ENCODE measurements around the gene RPS2. TPM values are rescaled to one million over a fixed set of nuclear protein-coding genes. Genes with fewer than 3 reads are reported as not detected.
A peak's percentile ranks its signal among the peaks of the same experiment; 100 is the strongest.

The RPS2 gene
- total RNA-seq, 1 donor from 2014 or later: 990 TPM

DNA sequence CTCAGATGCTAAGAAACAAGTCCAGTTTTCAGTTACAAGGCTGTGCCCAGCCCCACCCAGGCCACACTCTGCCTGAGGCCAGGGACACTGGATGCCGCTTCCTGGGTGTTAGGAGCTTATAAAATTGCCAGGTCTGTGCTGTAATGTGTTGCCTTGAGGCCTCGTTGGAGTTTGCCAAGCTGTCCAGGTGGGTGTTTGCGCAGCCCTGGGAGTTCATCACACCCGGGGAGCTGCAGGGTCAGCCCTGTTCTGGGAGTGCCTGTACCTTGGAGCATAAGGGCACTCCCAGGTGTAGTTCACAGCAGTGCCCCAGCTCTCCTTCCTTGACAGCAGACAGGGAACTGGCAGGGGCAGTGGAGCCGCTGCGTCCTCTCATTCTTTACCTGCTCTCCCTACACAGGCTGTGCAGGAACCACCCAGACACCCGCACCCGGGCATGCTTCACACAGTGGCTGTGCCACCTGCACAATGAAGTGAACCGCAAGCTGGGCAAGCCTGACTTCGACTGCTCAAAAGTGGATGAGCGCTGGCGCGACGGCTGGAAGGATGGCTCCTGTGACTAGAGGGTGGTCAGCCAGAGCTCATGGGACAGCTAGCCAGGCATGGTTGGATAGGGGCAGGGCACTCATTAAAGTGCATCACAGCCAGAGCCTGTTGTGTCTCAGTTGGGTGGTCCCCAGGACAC is 21.0 kb upstream of the RPS2 start:
- ATAC-seq (no peak), DNase-seq (ENCODE audit: low spot score) (no peak)
- intact Hi-C loops (cut with DNase I): no loop called here

DNA sequence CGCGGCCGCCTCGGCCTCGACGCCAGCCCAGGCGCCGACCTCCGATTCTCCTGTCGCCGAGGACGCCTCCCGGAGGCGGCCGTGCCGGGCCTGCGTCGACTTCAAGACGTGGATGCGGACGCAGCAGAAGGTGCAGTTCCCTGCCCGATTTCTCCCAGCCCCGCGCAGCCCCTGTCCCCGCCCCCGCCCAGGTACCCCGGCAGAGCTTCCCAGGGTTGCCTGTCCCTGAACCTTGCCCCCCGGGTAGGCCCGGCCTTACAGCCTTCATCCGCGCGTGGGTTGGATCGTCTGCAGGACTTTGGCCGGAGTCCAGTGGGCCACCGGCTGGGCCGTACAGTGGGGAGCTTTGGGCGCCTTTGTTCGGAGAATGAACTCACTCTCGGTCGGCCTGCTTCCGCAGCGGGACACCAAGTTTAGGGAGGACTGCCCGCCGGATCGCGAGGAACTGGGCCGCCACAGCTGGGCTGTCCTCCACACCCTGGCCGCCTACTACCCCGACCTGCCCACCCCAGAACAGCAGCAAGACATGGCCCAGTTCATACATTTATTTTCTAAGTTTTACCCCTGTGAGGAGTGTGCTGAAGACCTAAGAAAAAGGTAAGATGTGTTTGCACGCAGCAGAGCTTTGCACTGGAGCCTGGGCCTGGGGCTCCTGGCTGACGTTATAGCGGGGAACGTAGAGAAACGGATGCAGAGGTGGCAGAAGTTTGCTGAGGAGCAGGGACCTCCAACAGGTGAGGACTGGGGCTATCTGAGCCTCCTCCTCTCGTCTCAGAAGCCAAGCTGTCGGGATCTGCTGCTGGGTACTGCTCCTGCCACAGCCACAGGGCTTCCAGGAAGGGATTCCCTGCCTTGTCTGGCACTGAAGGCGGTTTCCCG is 20.0 kb upstream of the RPS2 start:
- ATAC-seq: no peak
- no peak for DNase-seq (ENCODE audit: low spot score)
- intact Hi-C loops (cut with DNase I): loop anchor here (5.0 kb wide), 1 partner anchor 728 kb away; no protein-coding TSS in a partner anchor

DNA sequence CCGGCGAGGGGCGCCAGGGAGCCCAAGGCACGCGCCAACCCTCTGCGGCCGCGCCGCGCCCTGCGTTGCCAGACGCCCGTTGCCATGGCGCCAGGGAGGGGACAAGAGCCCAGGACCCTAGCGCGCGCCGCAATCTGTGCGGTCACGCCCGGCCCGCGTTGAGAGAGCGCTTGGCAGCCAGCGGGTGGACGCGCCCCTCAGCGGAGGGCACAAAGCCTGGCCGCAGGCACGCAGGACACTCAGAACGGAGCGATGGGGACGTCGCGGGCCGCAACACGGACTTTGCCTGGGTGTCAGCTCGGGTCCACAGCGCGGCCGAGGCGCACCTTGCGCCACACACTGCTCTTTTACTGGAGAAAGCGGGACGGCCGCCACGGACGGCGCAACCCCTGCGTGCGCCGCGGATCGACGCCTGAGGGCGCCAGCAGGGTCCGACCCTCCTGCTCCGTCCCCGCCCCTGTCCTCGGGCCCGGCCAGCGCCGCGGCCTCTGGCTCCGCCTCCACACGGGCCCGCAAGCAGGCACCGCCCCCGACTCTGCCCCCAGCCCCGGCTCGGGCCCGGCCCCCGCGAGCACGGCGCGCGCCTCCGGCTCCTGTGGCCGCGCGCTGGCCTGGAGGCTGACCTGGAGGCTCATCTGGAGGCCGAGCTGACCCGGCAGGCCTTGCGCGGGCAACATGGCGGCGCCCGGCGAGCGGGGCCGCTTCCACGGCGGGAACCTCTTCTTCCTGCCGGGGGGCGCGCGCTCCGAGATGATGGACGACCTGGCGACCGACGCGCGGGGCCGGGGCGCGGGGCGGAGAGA is 19.1 kb upstream of the RPS2 start, which contains the start of gene GFER:
TSS of gene GFER (plus strand) at position 650 of the 803 bp plus-strand sequence. CDS start at position 676, 26 bp downstream.
- peak; percentile 94 for ATAC-seq
- intact Hi-C loops (cut with DNase I): loop anchor here (5.0 kb wide), 1 partner anchor 729 kb away; no protein-coding TSS in a partner anchor
- DNase-seq (ENCODE audit: low spot score): peak; percentile 94

DNA sequence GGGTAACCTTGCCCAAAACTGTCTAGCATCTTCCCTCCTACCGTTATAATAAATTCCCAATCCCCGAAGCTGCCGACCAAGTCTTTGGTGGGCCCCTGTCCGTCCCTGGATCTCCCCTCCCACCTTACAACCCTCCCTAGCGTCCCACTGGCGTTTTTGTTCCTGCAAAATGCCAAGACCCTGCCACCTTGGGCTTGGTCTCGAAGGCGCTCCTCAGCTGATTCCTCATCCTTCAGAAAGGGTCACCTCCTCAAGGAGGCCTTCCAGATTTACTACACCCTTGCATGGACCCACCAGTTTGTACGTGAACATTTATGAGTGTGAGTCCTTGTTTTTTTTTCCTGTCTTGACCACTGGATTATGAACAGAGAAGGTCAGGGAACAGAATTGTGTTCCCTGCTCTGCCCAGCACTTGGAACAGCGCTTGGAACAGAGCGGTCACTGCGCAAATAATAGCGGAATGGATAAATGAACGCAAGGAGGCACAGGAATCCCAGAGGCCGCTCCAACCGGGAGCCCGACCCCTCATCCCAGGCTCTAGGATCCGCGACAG is 18.4 kb upstream of the RPS2 start:
- ATAC-seq (no peak), DNase-seq (ENCODE audit: low spot score) (no peak)
- intact Hi-C loops (cut with DNase I): loop anchor here (5.0 kb wide), 1 partner anchor 729 kb away; no protein-coding TSS in a partner anchor

DNA sequence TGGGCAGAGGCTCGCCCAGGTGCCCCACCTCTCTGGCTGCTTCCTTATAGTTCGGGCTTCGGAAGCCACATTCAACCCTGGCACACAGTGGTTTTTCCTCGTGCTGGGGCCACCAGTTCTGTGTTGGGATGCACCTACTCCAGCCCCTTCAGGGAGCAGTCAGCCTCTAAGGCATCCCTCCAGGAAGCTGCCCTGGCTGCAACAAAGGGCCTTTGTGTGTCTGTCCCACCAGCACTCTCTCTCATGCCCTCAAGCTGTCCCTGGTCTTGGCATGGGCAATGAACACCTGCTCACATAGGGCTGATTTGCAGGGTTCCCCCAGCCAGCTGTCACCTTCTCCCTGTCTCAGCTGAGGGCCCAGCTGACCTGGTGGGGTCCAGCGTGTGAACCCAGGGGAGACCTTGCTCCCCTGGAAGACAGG is 17.4 kb upstream of the RPS2 start:
- no peak for ATAC-seq
- intact Hi-C loops (cut with DNase I): loop anchor here (5.0 kb wide), 1 partner anchor 730 kb away; no protein-coding TSS in a partner anchor
- no peak for DNase-seq (ENCODE audit: low spot score)

DNA sequence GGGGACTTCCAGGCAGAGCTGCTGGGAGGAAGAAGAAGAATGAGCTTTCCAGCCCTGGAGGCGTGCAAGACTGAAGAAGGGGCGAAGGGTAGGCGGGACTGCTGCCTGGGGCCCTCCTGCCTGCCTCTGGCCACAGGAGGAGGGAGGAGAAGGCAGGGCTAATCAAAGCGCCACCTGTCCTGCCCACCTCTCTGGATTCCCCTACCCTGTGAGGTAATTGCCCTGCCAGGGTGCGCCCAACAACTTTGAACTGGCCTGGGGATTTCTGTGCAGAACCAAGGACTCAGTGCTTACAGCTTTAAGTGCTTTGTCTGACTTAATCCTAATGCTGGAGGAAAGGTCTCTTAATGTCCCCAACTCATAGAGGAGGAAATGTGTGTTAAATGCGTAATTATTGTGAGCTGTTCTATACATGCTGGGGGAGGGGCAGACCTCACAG is 16.8 kb upstream of the RPS2 start, which contains the start of gene NOXO1:
TSS of gene NOXO1 (minus strand) at position 72 of the 439 bp plus-strand sequence. CDS start 290 bp downstream, outside the sequence.
- DNase-seq (ENCODE audit: low spot score): no peak
- ATAC-seq: no peak
- intact Hi-C loops (cut with DNase I): loop anchor here (5.0 kb wide), 1 partner anchor 731 kb away; no protein-coding TSS in a partner anchor

DNA sequence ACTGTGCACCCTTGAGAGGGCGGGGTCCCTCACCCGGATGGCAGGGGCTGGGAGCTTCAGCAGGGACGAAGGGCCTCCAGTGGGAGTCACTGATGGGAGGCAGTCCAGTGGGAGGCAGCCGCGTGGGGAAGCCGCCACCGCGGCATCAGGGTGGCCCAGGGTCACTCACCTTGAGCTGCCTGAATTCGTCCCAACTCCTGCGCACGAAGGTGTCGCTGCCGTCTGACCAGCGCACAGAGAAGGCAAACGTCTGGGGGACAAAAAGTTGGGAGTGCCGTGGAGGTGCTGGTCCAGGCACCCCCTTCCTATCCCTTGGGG is 16.1 kb upstream of the RPS2 start:
- DNase-seq (ENCODE audit: low spot score): no peak
- no peak for ATAC-seq
- intact Hi-C loops (cut with DNase I): loop anchor here (5.0 kb wide), 1 partner anchor 732 kb away; no protein-coding TSS in a partner anchor

DNA sequence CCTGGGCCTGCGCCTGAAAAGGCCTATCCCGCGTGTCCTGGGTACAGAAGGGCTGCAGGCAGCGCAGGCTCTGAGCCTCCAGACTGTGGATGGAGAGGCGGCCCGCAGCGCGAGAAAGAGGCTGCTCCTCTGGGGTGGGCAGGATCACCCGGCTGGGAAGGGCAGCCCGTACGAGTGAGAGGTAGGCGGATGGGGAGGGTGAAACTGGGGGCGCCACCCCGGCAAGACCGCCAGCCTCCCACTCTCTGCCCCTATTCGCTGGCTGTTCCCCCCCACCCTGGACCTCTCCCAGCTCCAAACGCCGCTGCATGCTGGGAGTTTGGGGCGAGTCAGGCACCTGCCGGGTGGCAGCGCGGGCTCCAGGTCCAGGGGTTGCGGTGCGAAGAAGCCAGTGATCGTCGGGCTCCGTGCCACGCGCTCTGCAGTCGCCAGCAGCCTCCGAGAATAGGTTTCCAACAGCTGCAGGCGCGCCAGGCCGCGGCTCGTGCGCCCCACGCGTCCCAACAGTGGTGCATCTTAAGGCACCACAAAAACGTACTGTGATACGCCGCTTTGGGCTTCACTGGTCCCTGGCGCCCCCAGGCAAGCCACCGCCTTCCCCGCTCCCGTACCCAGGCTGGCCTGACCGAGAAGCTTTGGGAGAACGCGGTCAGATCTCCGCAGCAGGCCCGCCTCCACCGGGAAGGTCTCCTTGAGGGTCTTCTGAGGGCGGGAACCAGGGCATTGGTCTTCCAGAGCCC is 15.6 kb upstream of the RPS2 start:
- no peak for ATAC-seq
- intact Hi-C loops (cut with DNase I): loop anchor here (5.0 kb wide), 1 partner anchor 732 kb away; no protein-coding TSS in a partner anchor
- DNase-seq (ENCODE audit: low spot score): no peak

DNA sequence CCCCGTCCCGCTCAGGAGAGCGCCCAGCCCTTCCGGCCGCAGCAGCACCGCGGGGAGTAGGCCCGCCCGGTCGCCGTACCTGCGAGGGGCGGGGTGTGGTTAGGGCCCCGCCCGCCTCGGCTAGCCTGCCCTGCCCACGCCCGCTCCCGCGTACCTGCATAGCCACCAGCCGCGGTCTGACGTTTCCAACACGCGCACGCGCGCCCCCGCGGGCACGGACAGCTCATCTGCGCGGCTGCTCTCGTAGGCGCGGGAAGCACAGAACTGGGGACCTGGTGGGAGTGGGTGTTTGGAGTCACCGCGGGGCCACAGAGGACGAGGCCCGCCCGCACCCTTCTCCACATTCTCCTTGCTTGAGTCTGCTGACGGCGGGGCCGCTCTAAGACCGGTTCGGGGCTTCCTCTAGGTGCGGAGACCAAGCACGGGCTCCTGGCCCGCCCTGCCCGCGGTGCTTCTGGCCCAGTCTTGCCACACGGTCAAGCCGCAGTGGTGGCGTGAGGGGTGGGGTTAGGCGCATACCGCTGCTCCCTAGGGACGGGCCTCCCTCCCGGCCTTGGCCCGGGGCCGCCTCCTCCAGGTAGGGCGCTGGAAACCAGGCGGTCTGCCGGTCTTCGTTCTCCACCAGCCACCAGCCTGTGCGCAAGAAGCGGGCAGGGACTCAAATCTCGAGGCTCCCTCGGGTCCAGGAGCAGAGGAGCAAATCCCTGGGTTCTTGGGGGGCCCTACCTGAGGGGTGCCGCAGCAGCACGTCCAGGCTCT is 14.8 kb upstream of the RPS2 start:
- ATAC-seq: no peak
- intact Hi-C loops (cut with DNase I): loop anchor here (2.0 to 5.0 kb wide), 2 partner anchors 19 to 733 kb away; no protein-coding TSS in a partner anchor
- no peak for DNase-seq (ENCODE audit: low spot score)

DNA sequence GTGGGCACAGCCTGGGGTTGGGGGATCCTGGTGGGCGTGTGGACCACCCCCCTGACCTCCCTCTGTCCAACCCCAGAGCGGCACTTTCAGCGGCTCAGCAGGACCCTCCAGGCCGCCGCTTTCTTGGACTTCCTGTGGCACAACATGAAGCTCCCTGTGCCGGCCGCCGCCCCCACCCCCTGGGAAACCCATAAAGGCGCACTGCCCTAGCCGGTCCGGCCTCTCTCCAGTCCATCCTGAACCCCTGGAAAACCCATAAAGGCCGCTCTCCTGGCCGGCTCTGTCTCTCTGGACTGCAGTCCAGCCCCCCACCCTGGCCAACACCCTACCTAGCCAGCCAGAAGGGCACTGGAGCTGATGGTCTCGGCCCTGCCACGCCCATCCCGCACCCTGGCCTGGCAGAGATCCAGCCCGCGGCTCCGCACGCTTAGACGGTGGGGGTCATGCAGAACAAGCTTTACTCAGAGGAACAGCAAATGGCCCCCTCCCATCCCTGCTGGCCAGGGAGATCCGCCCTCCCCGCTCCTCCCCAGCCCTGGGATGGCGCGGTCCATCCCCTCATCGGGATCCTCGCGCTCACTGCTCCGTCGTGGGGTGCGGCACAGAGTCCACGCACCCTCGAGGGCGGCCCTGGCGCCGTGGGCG is 14.0 kb upstream of the RPS2 start:
- intact Hi-C loops (cut with DNase I): loop anchor here (2.0 kb wide), 1 partner anchor 18 kb away; no protein-coding TSS in a partner anchor
- ATAC-seq (no peak), DNase-seq (ENCODE audit: low spot score) (no peak)

DNA sequence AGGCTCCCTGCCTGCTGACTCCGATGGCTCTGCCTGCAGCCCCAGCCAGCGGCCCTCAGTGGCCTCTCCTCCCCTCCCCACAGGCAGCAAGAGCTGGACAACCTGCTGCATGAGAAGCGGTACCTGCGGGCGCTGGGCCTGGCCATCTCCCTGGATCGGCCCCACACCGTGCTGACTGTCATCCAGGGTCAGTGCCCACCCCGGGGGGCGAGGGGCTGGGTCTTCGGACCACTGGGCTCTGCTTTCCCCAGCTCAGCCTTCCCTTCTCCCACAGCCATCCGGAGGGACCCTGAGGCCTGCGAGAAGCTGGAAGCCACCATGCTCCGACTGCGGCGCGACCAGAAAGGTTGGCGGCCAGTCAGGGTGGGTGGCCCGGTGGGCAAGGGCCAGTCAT is 13.2 kb upstream of the RPS2 start:
- ATAC-seq: no peak
- intact Hi-C loops (cut with DNase I): loop anchor here (2.0 kb wide), 1 partner anchor 17 kb away; no protein-coding TSS in a partner anchor
- no peak for DNase-seq (ENCODE audit: low spot score)

DNA sequence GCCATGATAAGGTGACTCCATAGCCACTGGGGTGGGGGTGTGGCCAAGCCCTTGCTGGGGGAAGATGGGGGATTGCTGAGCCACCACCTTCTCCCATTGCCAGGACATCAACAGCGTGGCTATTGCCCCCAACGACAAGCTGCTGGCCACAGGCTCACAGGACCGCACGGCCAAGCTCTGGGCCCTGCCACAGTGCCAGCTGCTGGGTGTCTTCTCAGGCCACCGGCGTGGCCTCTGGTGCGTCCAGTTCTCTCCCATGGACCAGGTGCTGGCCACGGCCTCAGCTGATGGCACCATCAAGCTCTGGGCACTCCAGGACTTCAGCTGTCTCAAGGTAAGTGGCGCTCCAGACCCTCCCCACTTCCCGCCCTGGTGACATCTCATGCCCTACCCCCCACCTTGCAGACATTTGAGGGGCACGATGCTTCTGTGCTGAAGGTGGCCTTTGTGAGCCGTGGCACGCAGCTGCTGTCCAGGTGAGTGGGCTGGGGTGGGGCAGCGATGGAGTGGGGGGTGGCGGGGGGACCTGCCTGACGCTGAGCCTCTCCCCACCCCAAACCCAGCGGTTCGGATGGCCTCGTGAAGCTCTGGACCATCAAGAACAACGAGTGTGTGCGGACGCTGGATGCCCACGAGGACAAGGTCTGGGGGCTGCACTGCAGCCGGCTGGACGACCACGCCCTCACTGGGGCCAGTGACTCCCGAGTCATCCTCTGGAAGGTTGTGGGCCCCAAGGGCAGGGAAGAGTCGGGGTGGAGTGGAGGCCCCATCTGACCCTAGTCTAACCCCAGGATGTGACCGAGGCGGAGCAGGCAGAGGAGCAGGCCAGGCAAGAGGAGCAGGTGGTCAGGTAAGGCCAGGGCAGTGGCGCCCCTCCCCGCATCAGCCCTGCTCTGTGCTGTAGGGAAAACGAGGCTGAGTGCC is 12.6 kb upstream of the RPS2 start:
- ATAC-seq: no peak
- intact Hi-C loops (cut with DNase I): no loop called here

DNA sequence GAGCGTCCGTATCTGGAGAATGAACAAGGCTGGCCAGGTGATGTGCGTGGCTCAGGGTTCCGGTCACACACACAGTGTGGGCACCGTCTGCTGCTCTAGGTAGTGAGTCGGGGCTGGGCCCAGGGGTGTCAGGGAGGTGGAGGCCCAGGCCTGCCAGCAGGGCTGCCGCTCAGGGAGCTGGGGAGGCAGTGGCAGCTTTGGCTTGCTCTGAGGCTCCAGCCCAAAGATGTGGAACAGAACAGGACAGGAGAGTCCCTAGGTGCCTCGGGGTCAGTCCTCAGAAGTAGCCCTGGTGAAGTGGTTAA is 11.5 kb upstream of the RPS2 start:
- DNase-seq (ENCODE audit: low spot score) (no peak), ATAC-seq (no peak)
- intact Hi-C loops (cut with DNase I): no loop called here

More for the DNA sequence above, 12.6 kb upstream of the RPS2 start:
- DNase-seq (ENCODE audit: low spot score): no peak

DNA sequence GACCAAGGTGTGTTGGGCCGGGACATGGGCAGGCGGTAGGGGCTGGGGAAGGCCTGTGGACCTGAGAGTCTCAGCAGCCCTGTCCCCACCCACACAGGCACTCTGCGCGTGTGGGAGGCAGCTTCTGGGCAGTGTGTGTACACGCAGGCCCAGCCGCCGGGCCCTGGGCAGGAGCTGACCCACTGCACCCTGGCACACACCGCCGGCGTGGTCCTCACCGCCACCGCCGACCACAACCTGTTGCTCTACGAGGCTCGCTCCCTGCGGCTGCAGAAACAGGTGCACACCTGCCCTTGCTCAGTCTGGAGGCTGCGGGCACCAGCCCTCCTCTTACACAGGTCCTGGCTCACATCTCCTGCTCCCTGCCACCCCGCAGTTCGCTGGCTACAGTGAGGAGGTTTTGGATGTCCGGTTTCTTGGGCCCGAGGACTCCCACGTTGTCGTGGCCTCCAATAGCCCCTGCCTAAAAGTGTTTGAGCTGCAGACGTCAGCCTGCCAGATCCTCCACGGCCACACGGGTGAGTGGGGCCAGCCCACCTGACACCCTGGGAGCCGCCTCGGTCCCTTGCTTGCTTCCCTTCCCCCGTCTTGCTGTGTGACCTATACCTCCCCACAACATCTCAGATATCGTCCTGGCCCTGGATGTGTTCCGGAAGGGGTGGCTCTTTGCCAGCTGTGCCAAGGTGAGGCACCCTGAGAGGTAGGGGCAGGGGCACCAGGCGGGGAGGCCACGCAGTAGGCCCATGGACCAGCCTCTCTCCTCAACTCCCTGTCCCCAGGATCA is 11.0 kb upstream of the RPS2 start:
- ATAC-seq (no peak), DNase-seq (ENCODE audit: low spot score) (no peak)
- intact Hi-C loops (cut with DNase I): no loop called here
